ENCODE data around the gene ZER1.
A peak's percentile ranks its signal among the peaks of the same experiment; 100 is the strongest.

Gene ZER1

DNA sequence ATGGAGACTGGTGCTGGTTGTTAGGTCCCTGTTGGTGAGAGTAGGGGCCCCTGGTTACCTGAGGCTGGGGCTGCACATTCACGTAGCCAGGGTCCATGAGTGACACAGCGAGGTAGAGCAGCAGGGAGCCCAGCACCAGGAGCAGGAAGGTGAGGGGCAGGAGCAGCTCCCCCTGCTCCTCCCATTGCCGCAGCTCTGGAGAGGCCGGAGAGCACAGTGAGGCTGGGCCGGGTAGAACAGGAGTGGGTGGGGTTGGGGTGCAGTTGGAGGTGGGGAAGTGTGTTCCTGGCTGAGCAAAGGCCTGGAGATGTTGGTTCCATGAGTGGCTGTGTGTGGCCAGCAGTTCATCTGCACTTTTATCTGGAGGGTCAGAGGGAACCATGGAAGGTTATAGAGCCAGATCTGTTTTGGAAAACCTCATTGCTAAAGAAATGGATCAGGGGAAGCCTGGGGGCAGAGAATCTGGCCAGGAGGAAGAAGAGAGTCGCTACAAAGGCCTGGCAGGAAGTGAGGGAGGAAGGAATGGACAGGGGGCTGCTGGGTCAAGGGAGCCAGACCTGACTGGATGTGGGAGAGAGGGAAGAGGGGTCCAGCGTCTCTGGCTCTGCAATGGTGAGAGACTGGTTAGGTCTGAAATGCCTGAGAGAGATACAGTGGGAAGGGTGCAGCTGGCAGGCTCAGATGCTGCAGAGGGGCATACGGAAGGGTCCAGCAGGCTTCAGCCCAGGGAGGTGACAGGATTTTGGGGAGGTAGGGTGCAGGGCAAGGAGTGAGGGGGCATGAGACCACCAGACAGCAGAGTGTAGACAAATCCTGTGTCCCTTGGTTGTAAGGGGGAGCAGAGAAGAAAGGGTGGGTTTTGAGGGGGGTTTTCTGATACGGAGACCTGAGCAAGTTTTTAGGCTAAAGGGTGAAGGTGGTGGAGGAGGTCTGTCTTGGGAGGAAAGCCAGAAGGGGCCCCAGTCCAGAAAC is 49.1 kb downstream of the ZER1 start:
- H3K9ac ChIP-seq (ENCODE audit: low read length), result no peak overlapping the region
- H3K79me1 ChIP-seq (ENCODE audit: low read length), result peaks cover 9% of the 10 kb centered on the region
- peak overlapping the region; percentile 81 for H2AK5ac ChIP-seq (ENCODE audit: low read length)
- H3K23ac ChIP-seq (ENCODE audit: low read length), result no peak overlapping the region
- no peak overlapping the region for H3K18ac ChIP-seq (ENCODE audit: low read length)
- no peak overlapping the region for H4K91ac ChIP-seq (ENCODE audit: low read depth, low read length)
- peaks cover 24 to 32% of the 10 kb centered on the region in 2 experiments for H3K36me3 ChIP-seq (ENCODE audit: control insufficient read depth in 1 of 2, insufficient read depth in 2 of 2, low read length in 2 of 2)
- peaks cover 12 to 16% of the 10 kb centered on the region in 2 experiments for H3K4me1 ChIP-seq (ENCODE audit: control insufficient read depth in 1 of 2, insufficient read depth in 2 of 2, low read length in 2 of 2)
- no CpG with 5 or more reads among the region's 9 CpGs for WGBS (ENCODE audit: extremely low coverage, insufficient coverage, insufficient read length)
- H2BK12ac ChIP-seq (ENCODE audit: low read length), result no peak overlapping the region
- peaks cover 2% of the 10 kb centered on the region for H3K9me3 ChIP-seq (ENCODE audit: insufficient read depth, low read depth, low read length)
- H2BK120ac ChIP-seq (ENCODE audit: insufficient read depth, low read length, poor library complexity), result no peak overlapping the region
- no peak overlapping the region for H2AFZ ChIP-seq (ENCODE audit: insufficient read depth, low read length, poor library complexity)
- H4K12ac ChIP-seq (ENCODE audit: low read depth, low read length), result peak overlapping the region; percentile 60
- no peak for DNase-seq
- H3K27ac ChIP-seq (ENCODE audit: low read depth, low read length), result no peak overlapping the region
- peak overlapping the region; percentile 72 for H3K4me2 ChIP-seq (ENCODE audit: low read length)
- H4K8ac ChIP-seq (ENCODE audit: low read depth, low read length), result peak overlapping the region; percentile 40
- no peak overlapping the region for H3K14ac ChIP-seq (ENCODE audit: low read length)
- peak overlapping the region; percentile 28 for H3K4ac ChIP-seq (ENCODE audit: low read depth, low read length)
- H3K27me3 ChIP-seq (ENCODE audit: insufficient read depth, low read length), result no peaks in the 10 kb centered on the region
- H2BK5ac ChIP-seq (ENCODE audit: low read depth, low read length, poor library complexity), result no peak overlapping the region
- H3K4me3 ChIP-seq (ENCODE audit: low read depth, low read length), result peak overlapping the region; percentile 22
- H3K79me2 ChIP-seq (ENCODE audit: control insufficient read depth, insufficient read depth, low read length, poor library complexity), result peaks cover 4% of the 10 kb centered on the region

- Histone ChIP-seq H4K91ac (ENCODE audit: low read depth, low read length) (no peak overlapping the region), H3K27ac (ENCODE audit: low read depth, low read length) (no peak overlapping the region), H3K4ac (ENCODE audit: low read depth, low read length) (no peak overlapping the region), H4K8ac (ENCODE audit: low read depth, low read length) (no peak overlapping the region), H3K23ac (ENCODE audit: low read length) (no peak overlapping the region), H2AK5ac (ENCODE audit: low read length) (no peak overlapping the region), H2AFZ (ENCODE audit: insufficient read depth, low read length, poor library complexity) (no peak overlapping the region), H3K4me2 (ENCODE audit: low read length) (no peak overlapping the region), H3K14ac (ENCODE audit: low read length) (no peak overlapping the region), H4K12ac (ENCODE audit: low read depth, low read length) (no peak overlapping the region), H3K9me3 (ENCODE audit: insufficient read depth, low read depth, low read length) (peaks cover 2% of the 10 kb centered on the region), H2BK5ac (ENCODE audit: low read depth, low read length, poor library complexity) (no peak overlapping the region), H3K27me3 (ENCODE audit: insufficient read depth, low read length) (no peaks in the 10 kb centered on the region), H3K36me3 (ENCODE audit: control insufficient read depth in 1 of 2, insufficient read depth in 2 of 2, low read length in 2 of 2) (peaks cover 27 to 35% of the 10 kb centered on the region in 2 experiments), H3K9ac (ENCODE audit: low read length) (no peak overlapping the region), H3K79me2 (ENCODE audit: control insufficient read depth, insufficient read depth, low read length, poor library complexity) (peaks cover 4% of the 10 kb centered on the region), H3K4me3 (ENCODE audit: low read depth, low read length) (no peak overlapping the region), H2BK12ac (ENCODE audit: low read length) (no peak overlapping the region), H3K18ac (ENCODE audit: low read length) (no peak overlapping the region), H2BK120ac (ENCODE audit: insufficient read depth, low read length, poor library complexity) (no peak overlapping the region), H3K4me1 (ENCODE audit: control insufficient read depth in 1 of 2, insufficient read depth in 2 of 2, low read length in 2 of 2) (peaks cover 12 to 16% of the 10 kb centered on the region in 2 experiments), H3K79me1 (ENCODE audit: low read length) (peaks cover 9% of the 10 kb centered on the region)
- no CpG with 5 or more reads among the region's 18 CpGs for WGBS (ENCODE audit: extremely low coverage, insufficient coverage, insufficient read length)
- DNase-seq, result no peak
Observed at GRCh38 chr9:128721487-128722010, 50.2 kb downstream of the ZER1 start.

DNA sequence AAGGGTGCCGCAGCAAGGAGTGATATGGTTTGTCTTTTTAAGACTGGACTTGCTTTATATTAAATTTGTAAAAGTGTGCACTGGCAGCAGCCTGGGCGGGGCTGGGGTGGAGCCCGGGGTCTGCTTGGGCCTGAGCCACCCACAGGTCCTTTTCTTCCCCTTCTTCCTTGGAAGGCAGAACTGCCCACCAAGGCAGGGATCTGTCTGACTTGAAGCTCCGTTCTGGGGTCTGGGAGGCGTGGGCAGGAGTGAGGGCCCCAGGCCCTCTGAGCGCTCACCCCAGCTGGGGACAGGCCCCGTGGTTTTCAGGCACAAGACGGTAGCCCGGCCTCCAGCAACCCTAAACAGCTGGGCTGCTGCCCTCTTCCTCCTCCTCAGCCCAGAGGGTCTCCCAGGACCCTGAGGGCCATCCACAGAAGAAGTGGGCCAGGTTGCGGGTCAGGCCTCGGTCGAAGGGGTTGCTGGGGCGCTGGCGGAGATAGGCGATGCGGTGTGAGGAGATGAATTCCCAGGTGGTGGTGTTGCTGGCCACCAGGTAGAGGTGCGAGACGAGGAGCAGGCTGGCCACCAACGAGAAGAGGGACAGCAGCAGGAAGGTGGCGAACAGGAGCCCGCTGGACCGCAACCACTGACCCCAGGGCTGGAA is 50.8 kb downstream of the ZER1 start:
- no peak overlapping the region for H2BK5ac ChIP-seq (ENCODE audit: low read depth, low read length, poor library complexity)
- no peak for DNase-seq

GRCh38 chr9:128719919-128720605 is 51.7 kb downstream of the ZER1 start:
- Histone ChIP-seq H3K9ac (ENCODE audit: low read length) (no peak overlapping the region), H3K4me3 (ENCODE audit: low read depth, low read length) (no peak overlapping the region), H3K27me3 (ENCODE audit: insufficient read depth, low read length) (no peaks in the 10 kb centered on the region), H2BK12ac (ENCODE audit: low read length) (no peak overlapping the region), H3K18ac (ENCODE audit: low read length) (no peak overlapping the region), H2BK5ac (ENCODE audit: low read depth, low read length, poor library complexity) (no peak overlapping the region), H2BK120ac (ENCODE audit: insufficient read depth, low read length, poor library complexity) (no peak overlapping the region), H3K79me2 (ENCODE audit: control insufficient read depth, insufficient read depth, low read length, poor library complexity) (peaks cover 4% of the 10 kb centered on the region), H3K23ac (ENCODE audit: low read length) (no peak overlapping the region), H3K4me1 (ENCODE audit: control insufficient read depth in 1 of 2, insufficient read depth in 2 of 2, low read length in 2 of 2) (peaks cover 12 to 16% of the 10 kb centered on the region in 2 experiments), H2AK5ac (ENCODE audit: low read length) (no peak overlapping the region), H4K91ac (ENCODE audit: low read depth, low read length) (no peak overlapping the region), H3K4me2 (ENCODE audit: low read length) (no peak overlapping the region), H3K9me3 (ENCODE audit: insufficient read depth, low read depth, low read length) (peaks cover 2% of the 10 kb centered on the region), H3K14ac (ENCODE audit: low read length) (no peak overlapping the region), H2AFZ (ENCODE audit: insufficient read depth, low read length, poor library complexity) (no peak overlapping the region), H3K4ac (ENCODE audit: low read depth, low read length) (no peak overlapping the region), H4K8ac (ENCODE audit: low read depth, low read length) (no peak overlapping the region), H3K79me1 (ENCODE audit: low read length) (peaks cover 9% of the 10 kb centered on the region), H3K36me3 (ENCODE audit: control insufficient read depth in 1 of 2, insufficient read depth in 2 of 2, low read length in 2 of 2) (peaks cover 27 to 38% of the 10 kb centered on the region in 2 experiments), H3K27ac (ENCODE audit: low read depth, low read length) (no peak overlapping the region), H4K12ac (ENCODE audit: low read depth, low read length) (no peak overlapping the region)
- DNase-seq, result no peak
- no CpG with 5 or more reads among the region's 30 CpGs for WGBS (ENCODE audit: extremely low coverage, insufficient coverage, insufficient read length)

More for the DNA sequence above, 50.8 kb downstream of the ZER1 start:
- H3K79me2 ChIP-seq (ENCODE audit: control insufficient read depth, insufficient read depth, low read length, poor library complexity), result peaks cover 4% of the 10 kb centered on the region
- H3K4me3 ChIP-seq (ENCODE audit: low read depth, low read length), result no peak overlapping the region
- H3K9ac ChIP-seq (ENCODE audit: low read length), result no peak overlapping the region
- no peak overlapping the region for H2AFZ ChIP-seq (ENCODE audit: insufficient read depth, low read length, poor library complexity)
- no peak overlapping the region for H2BK12ac ChIP-seq (ENCODE audit: low read length)
- H3K27ac ChIP-seq (ENCODE audit: low read depth, low read length), result no peak overlapping the region
- H3K4ac ChIP-seq (ENCODE audit: low read depth, low read length), result no peak overlapping the region
- no peak overlapping the region for H4K91ac ChIP-seq (ENCODE audit: low read depth, low read length)
- WGBS (ENCODE audit: extremely low coverage, insufficient coverage, insufficient read length), result no CpG with 5 or more reads among the region's 22 CpGs
- no peak overlapping the region for H3K14ac ChIP-seq (ENCODE audit: low read length)
- peaks cover 9% of the 10 kb centered on the region for H3K79me1 ChIP-seq (ENCODE audit: low read length)
- H3K18ac ChIP-seq (ENCODE audit: low read length), result no peak overlapping the region
- H3K4me2 ChIP-seq (ENCODE audit: low read length), result no peak overlapping the region
- no peak overlapping the region for H2AK5ac ChIP-seq (ENCODE audit: low read length)
- peaks cover 2% of the 10 kb centered on the region for H3K9me3 ChIP-seq (ENCODE audit: insufficient read depth, low read depth, low read length)
- no peak overlapping the region for H4K12ac ChIP-seq (ENCODE audit: low read depth, low read length)
- no peaks in the 10 kb centered on the region for H3K27me3 ChIP-seq (ENCODE audit: insufficient read depth, low read length)
- peaks cover 12 to 16% of the 10 kb centered on the region in 2 experiments for H3K4me1 ChIP-seq (ENCODE audit: control insufficient read depth in 1 of 2, insufficient read depth in 2 of 2, low read length in 2 of 2)
- H2BK120ac ChIP-seq (ENCODE audit: insufficient read depth, low read length, poor library complexity), result no peak overlapping the region
- no peak overlapping the region for H3K23ac ChIP-seq (ENCODE audit: low read length)
- no peak overlapping the region for H4K8ac ChIP-seq (ENCODE audit: low read depth, low read length)
- peaks cover 27 to 35% of the 10 kb centered on the region in 2 experiments for H3K36me3 ChIP-seq (ENCODE audit: control insufficient read depth in 1 of 2, insufficient read depth in 2 of 2, low read length in 2 of 2)

Measured in trophoblast cell (in vitro differentiated cells and primary cell).